H1 (cell line): Measurements from ENCODE around the gene SLIT3. TPM values are rescaled to one million over a fixed set of nuclear protein-coding genes. Genes with fewer than 3 reads are reported as not detected.

Source experiments
- CTCF ChIA-PET: fragments of 300-600 bp; sonication (Branson Sonifier 250); formaldehyde crosslinking; loops from one replicate; lab custom pipeline; 2021; ENCODE audit not compliant: partially characterized antibody; lab: Charles Lee
- POLR2A ChIA-PET: fragments of 300-600 bp; sonication (Branson Sonifier 250); formaldehyde crosslinking; loops from one replicate; lab custom pipeline; 2021; ENCODE audit warnings: inconsistent platforms; ENCODE audit not compliant: partially characterized antibody; lab: Charles Lee
- DNase-seq, 2 experiments: peaks; one replicate each; pipeline versions ENCODE4 v3.0.0 to v3.0.0-alpha.2; 2010 to 2022; ENCODE audit warnings: low spot score in 2 of 2, low read depth in 1 of 2, mixed read lengths in 1 of 2
- FAIRE-seq: peaks from 2 replicates; lab custom pipeline; 2011; peaks lifted over from hg19 to GRCh38; lab: Jason Lieb, UNC
- H2AFZ ChIP-seq: 2 replicates; pipeline ENCODE4 v1.8.1; 2012; ENCODE audit warnings: low read length, inconsistent platforms
- H2AK5ac ChIP-seq: 2 replicates; pipeline ENCODE4 v1.6.1; 2013; ENCODE audit warnings: low read depth, low read length
- H2BK120ac ChIP-seq: replicated peaks from 2 replicates; pipeline ENCODE3; 2013; ENCODE audit warnings: low read depth, low read length, inconsistent platforms
- H2BK12ac ChIP-seq: 2 replicates; pipeline ENCODE4 v1.6.1; 2013; ENCODE audit warnings: low read depth, low read length
- H2BK15ac ChIP-seq: 2 replicates; pipeline ENCODE4 v1.6.1; 2013; ENCODE audit warnings: low read length
- H2BK20ac ChIP-seq: 2 replicates; pipeline ENCODE4 v1.6.1; 2013; ENCODE audit warnings: low read length
- H2BK5ac ChIP-seq: 2 replicates; pipeline ENCODE4 v1.6.1; 2013; ENCODE audit warnings: low read depth, low read length
- H3K14ac ChIP-seq: 2 replicates; pipeline ENCODE4 v1.6.1; 2013; ENCODE audit warnings: inconsistent platforms; ENCODE audit not compliant: insufficient read length
- H3K18ac ChIP-seq: 2 replicates; pipeline ENCODE4 v1.6.1; 2013; ENCODE audit warnings: low read length; ENCODE audit errors: extremely low read depth
- H3K23ac ChIP-seq: 2 replicates; pipeline ENCODE4 v1.6.1; 2013; ENCODE audit warnings: inconsistent platforms; ENCODE audit not compliant: insufficient read length
- H3K23me2 ChIP-seq: 2 replicates; pipeline ENCODE4 v1.6.1; 2013; ENCODE audit warnings: low read depth, low read length
- H3K27ac ChIP-seq: 2 replicates; pipeline ENCODE4 v1.6.1; 2011; ENCODE audit warnings: low read depth, low read length, inconsistent platforms
- H3K27me3 ChIP-seq, 4 experiments: replicated peaks in 1 of 4; 1 replicate in 1 of 4; 2 replicates in 3 of 4; pipeline versions ENCODE4 v1.6.1 to v1.8.1; 2011 to 2013; ENCODE audit warnings: low read length in 3 of 4, mild to moderate bottlenecking in 3 of 4, inconsistent platforms in 2 of 4, mixed read lengths in 2 of 4, moderate library complexity in 1 of 4; ENCODE audit not compliant: control insufficient read depth in 3 of 4, insufficient read depth in 3 of 4; ENCODE audit errors: extremely low read depth in 1 of 4
- H3K36me3 ChIP-seq, 4 experiments: 2 replicates each; pipeline versions ENCODE4 v1.6.1 to v1.8.1; 2011 to 2013; ENCODE audit warnings: mild to moderate bottlenecking in 4 of 4, low read length in 3 of 4, moderate library complexity in 2 of 4, control low read depth in 1 of 4, inconsistent platforms in 1 of 4; ENCODE audit not compliant: insufficient read depth in 4 of 4, control insufficient read depth in 2 of 4
- H3K4ac ChIP-seq: replicated peaks from 2 replicates; pipeline ENCODE3; 2013; ENCODE audit warnings: low read length, low read depth, mixed read lengths, inconsistent platforms; ENCODE audit not compliant: insufficient read length
- H3K4me1 ChIP-seq, 4 experiments: replicated peaks in 1 of 4; 1 replicate in 1 of 4; 2 replicates in 3 of 4; pipeline versions ENCODE4 v1.6.1 to v1.8.1; 2011 to 2013; ENCODE audit warnings: low read length in 3 of 4, inconsistent platforms in 2 of 4, mixed read lengths in 1 of 4; ENCODE audit not compliant: insufficient read depth in 4 of 4, control insufficient read depth in 3 of 4
- H3K4me2 ChIP-seq, 2 experiments: 2 replicates each; pipeline versions ENCODE4 v1.6.1 to v1.8.1; 2011 to 2013; ENCODE audit warnings: low read depth in 2 of 2, low read length in 2 of 2, control low read depth in 1 of 2, inconsistent platforms in 1 of 2, mild to moderate bottlenecking in 1 of 2; ENCODE audit not compliant: insufficient read depth in 1 of 2
- H3K4me3 ChIP-seq, 4 experiments: fragments of 200-600, 300-600 bp in 1 of 4; sonication (generic), shearing (Covaris generic), sonication (Bioruptor Twin) in 1 of 4; 2 replicates each; pipeline versions ENCODE4 v1.5.1 to v1.8.1; 2011 to 2016; ENCODE audit warnings: low read length in 4 of 4, low read depth in 3 of 4, control low read depth in 2 of 4, inconsistent platforms in 2 of 4, mild to moderate bottlenecking in 2 of 4, mixed read lengths in 1 of 4, moderate library complexity in 1 of 4; ENCODE audit not compliant: insufficient read depth in 2 of 4; ENCODE audit errors: extremely low read depth in 1 of 4
- H3K56ac ChIP-seq: replicated peaks from 2 replicates; pipeline ENCODE3; 2013; ENCODE audit warnings: low read depth, mild to moderate bottlenecking, mixed read lengths, low read length, inconsistent platforms; ENCODE audit not compliant: insufficient read length
- H3K79me1 ChIP-seq: 2 replicates; pipeline ENCODE4 v1.6.1; 2013; ENCODE audit warnings: low read depth, low read length, control low read depth
- H3K79me2 ChIP-seq, 2 experiments: 2 replicates each; pipeline versions ENCODE4 v1.6.1 to v1.8.1; 2012 to 2013; ENCODE audit warnings: low read length in 2 of 2, mild to moderate bottlenecking in 2 of 2, inconsistent platforms in 1 of 2; ENCODE audit not compliant: insufficient read depth in 2 of 2, control insufficient read depth in 1 of 2
- H3K9ac ChIP-seq, 4 experiments: replicated peaks in 1 of 4; 1 replicate in 1 of 4; 2 replicates in 3 of 4; pipeline versions ENCODE4 v1.6.1 to v1.8.1; 2011 to 2013; ENCODE audit warnings: low read depth in 3 of 4, low read length in 3 of 4, control low read depth in 2 of 4, mild to moderate bottlenecking in 2 of 4, moderate library complexity in 2 of 4, inconsistent platforms in 1 of 4; ENCODE audit errors: extremely low read depth in 1 of 4
- H3K9me3 ChIP-seq, 2 experiments: 2 replicates each; pipeline versions ENCODE4 v1.6.1 to v1.8.1; 2012 to 2013; ENCODE audit warnings: mild to moderate bottlenecking in 2 of 2, moderate library complexity in 2 of 2, control low read depth in 1 of 2, inconsistent platforms in 1 of 2, low read depth in 1 of 2, low read length in 1 of 2, mixed read lengths in 1 of 2; ENCODE audit not compliant: insufficient read depth in 2 of 2
- H4K20me1 ChIP-seq, 2 experiments: replicated peaks in 1 of 2; 2 replicates each; pipeline versions ENCODE3 to v1.8.1; 2011 to 2013; ENCODE audit warnings: inconsistent platforms in 2 of 2, low read length in 2 of 2, mild to moderate bottlenecking in 1 of 2; ENCODE audit not compliant: insufficient read depth in 2 of 2, control insufficient read depth in 1 of 2
- H4K5ac ChIP-seq: 2 replicates; pipeline ENCODE4 v1.6.1; 2013; ENCODE audit warnings: low read length, low read depth, mixed read lengths, inconsistent platforms; ENCODE audit not compliant: insufficient read length
- H4K8ac ChIP-seq: 2 replicates; pipeline ENCODE4 v1.8.0; 2013; ENCODE audit warnings: mild to moderate bottlenecking, moderate library complexity, low read length, inconsistent platforms; ENCODE audit not compliant: insufficient read depth; ENCODE audit errors: extremely low read depth
- H4K91ac ChIP-seq: replicated peaks from 2 replicates; pipeline ENCODE3; 2013; ENCODE audit warnings: low read length, mixed read lengths, inconsistent platforms; ENCODE audit not compliant: insufficient read length
- BCL11A ChIP-seq, 2 experiments: IDR thresholded peaks; one replicate each; pipeline ENCODE4 v1.6.1; 2011; ENCODE audit warnings: low read depth in 2 of 2, low read length in 2 of 2, mild to moderate bottlenecking in 2 of 2
- BRCA1 ChIP-seq: IDR thresholded peaks from 2 replicates; pipeline ENCODE4 v1.6.1; 2012; ENCODE audit warnings: low read depth, low read length, improper control_type of control experiment
- CBX8 ChIP-seq: fragments of 300-800, 300-1000 bp; sonication (generic); IDR thresholded peaks from 2 replicates; pipeline ENCODE4 v1.7.1; 2016; ENCODE audit warnings: low read depth, low read length, borderline replicate concordance
- CTBP2 ChIP-seq: IDR thresholded peaks from 2 replicates; pipeline ENCODE4 v1.7.0; 2011; ENCODE audit warnings: borderline replicate concordance, mild to moderate bottlenecking, moderate library complexity, mixed read lengths, low read length; ENCODE audit not compliant: insufficient read depth, insufficient read length
- EP300 ChIP-seq, 2 experiments: IDR thresholded peaks; 1 replicate in 1 of 2; 2 replicates in 1 of 2; pipeline ENCODE4 v1.6.1; 2011 to 2012; ENCODE audit warnings: low read depth in 2 of 2, low read length in 2 of 2, mild to moderate bottlenecking in 2 of 2, borderline replicate concordance in 1 of 2, inconsistent platforms in 1 of 2, moderate library complexity in 1 of 2
- EZH2 ChIP-seq: fragments of 200-600 bp; sonication (generic); IDR thresholded peaks from 2 replicates; pipeline ENCODE4 v1.7.1; 2012; ENCODE audit warnings: low read depth, mild to moderate bottlenecking, moderate library complexity, low read length, inconsistent platforms; ENCODE audit not compliant: severe bottlenecking
- HDAC2 ChIP-seq, 2 experiments: fragments of 300-600 bp in 1 of 2; sonication (generic) in 1 of 2; IDR thresholded peaks; 2 replicates each; pipeline ENCODE4 v1.6.1; 2011 to 2012; ENCODE audit warnings: low read depth in 2 of 2, low read length in 2 of 2, mild to moderate bottlenecking in 2 of 2, moderate library complexity in 2 of 2, borderline replicate concordance in 1 of 2, inconsistent platforms in 1 of 2
- JUN ChIP-seq: IDR thresholded peaks from 2 replicates; pipeline ENCODE4 v1.6.1; 2011; ENCODE audit warnings: low read depth, mild to moderate bottlenecking, improper control_type of control experiment, low read length
- KDM4A ChIP-seq: IDR thresholded peaks from one replicate; pipeline ENCODE4 v1.7.1; 2012; ENCODE audit warnings: low read depth, mild to moderate bottlenecking, moderate library complexity, low read length, inconsistent platforms; ENCODE audit not compliant: severe bottlenecking
- RXRA ChIP-seq: IDR thresholded peaks from 2 replicates; pipeline ENCODE4 v1.6.1; 2011; ENCODE audit warnings: low read depth, mild to moderate bottlenecking, low read length, moderate library complexity; ENCODE audit not compliant: insufficient read depth
- SIX5 ChIP-seq: IDR thresholded peaks from 2 replicates; pipeline ENCODE4 v1.6.1; 2011; ENCODE audit warnings: mild to moderate bottlenecking, low read depth, low read length
- WGBS, 2 experiments: shearing (Covaris generic) in 1 of 2; methylation state at CpG; one replicate each; pipeline versions ENCODE4 v1.1.6 to v1.1.7; 2013 to 2015; ENCODE audit warnings: low lambda C conversion rate in 2 of 2, mixed read lengths in 2 of 2, inconsistent platforms in 1 of 2, low coverage in 1 of 2, missing lambda C conversion rate in 1 of 2; ENCODE audit not compliant: insufficient replicate concordance in 2 of 2, insufficient coverage in 1 of 2, insufficient read length in 1 of 2; ENCODE audit errors: extremely low coverage in 1 of 2, missing lambda C conversion rate in 1 of 2; 5-methylcytosine and 5-hydroxymethylcytosine counted together
- polyA plus RNA-seq, 7 experiments: library from polyadenylated mRNA; depleted of rRNA in 3 of 7; stranded (reverse) in 5 of 7; unstranded in 2 of 7; fragments of >200 nt in 5 of 7; fragments of 200-250 nt in 2 of 7; gene quantifications; 1 replicate in 5 of 7; 2 replicates in 1 of 7; 4 replicates in 1 of 7; pipeline versions ENCODE4 v1.2.1 to v1.2.3, GENCODE V29; 2011 to 2013; ENCODE audit warnings: missing spikeins in 2 of 7, mixed read lengths in 2 of 7
- total RNA-seq: library from RNA; stranded (reverse); fragmentation: NEBNext Ultra II Directional; extraction: Animal tissue kit (Norgen Biotek cat#: 25700); gene quantifications from 2 replicates; pipeline ENCODE4 v1.2.1, GENCODE V29; 2021
- TF ChIP-seq, protein P1 (sequence below): IDR thresholded peaks from 2 replicates; pipeline ENCODE4 v1.6.1; 2012; ENCODE audit warnings: low read length, inconsistent platforms

Gene SLIT3
- total and polyA plus RNA-seq, 2 of the 8 experiments (the other 6 are each of a cell fraction or from before 2014, with no cell fraction given): 1.1 to 1.2 TPM

GRCh38 chr5:169132302-169132660, 168.7 kb downstream of the SLIT3 start:
- no peak overlapping the region for H2AK5ac ChIP-seq
- no peak overlapping the region for H4K8ac ChIP-seq
- H3K18ac ChIP-seq: no peak overlapping the region
- H4K5ac ChIP-seq: no peak overlapping the region
- no peak for FAIRE-seq
- H3K36me3 ChIP-seq: no peaks in the 10 kb centered on the region
- H4K20me1 ChIP-seq: no peaks in the 10 kb centered on the region
- H3K23ac ChIP-seq: no peak overlapping the region
- no peak overlapping the region for H3K56ac ChIP-seq
- H3K4me2 ChIP-seq: no peak overlapping the region
- H3K4me3 ChIP-seq: no peak overlapping the region
- no peak overlapping the region for H2BK12ac ChIP-seq
- CTCF ChIA-PET: interaction anchor here (1.2 to 2.8 kb wide), 2 partner anchors 13 to 837 kb away, joined by 3 to 9 read pairs; no protein-coding TSS in a partner anchor
- no peak for DNase-seq
- no peaks in the 10 kb centered on the region for H3K79me2 ChIP-seq
- H2BK20ac ChIP-seq: no peak overlapping the region
- H3K9ac ChIP-seq: no peak overlapping the region
- POLR2A ChIA-PET: no interaction called here
- no peak overlapping the region for H3K27ac ChIP-seq
- 89% methylated on average over 1 of the region's 1 CpG; no CpG with 5 or more reads in 1 of the 2 experiments for WGBS, 2 experiments
- no peak overlapping the region for H2BK15ac ChIP-seq
- no peaks in the 10 kb centered on the region for H3K23me2 ChIP-seq
- H2BK120ac ChIP-seq: no peak overlapping the region
- no peaks in the 10 kb centered on the region for H3K79me1 ChIP-seq
- H3K9me3 ChIP-seq: no peaks in the 10 kb centered on the region
- H3K14ac ChIP-seq: no peak overlapping the region
- H2AFZ ChIP-seq: no peak overlapping the region
- H3K4ac ChIP-seq: no peak overlapping the region
- no peak overlapping the region for H2BK5ac ChIP-seq
- H3K27me3 ChIP-seq: no peaks in the 10 kb centered on the region; a peak in 2 of 7 replicates
- no peak overlapping the region for H4K91ac ChIP-seq
- peaks cover 0 to 3% (median 0%) of the 10 kb centered on the region in 4 experiments; a peak in 1 of 7 replicates for H3K4me1 ChIP-seq
- no peak for TF ChIP-seq JUN
- TF ChIP-seq, protein P1, sequence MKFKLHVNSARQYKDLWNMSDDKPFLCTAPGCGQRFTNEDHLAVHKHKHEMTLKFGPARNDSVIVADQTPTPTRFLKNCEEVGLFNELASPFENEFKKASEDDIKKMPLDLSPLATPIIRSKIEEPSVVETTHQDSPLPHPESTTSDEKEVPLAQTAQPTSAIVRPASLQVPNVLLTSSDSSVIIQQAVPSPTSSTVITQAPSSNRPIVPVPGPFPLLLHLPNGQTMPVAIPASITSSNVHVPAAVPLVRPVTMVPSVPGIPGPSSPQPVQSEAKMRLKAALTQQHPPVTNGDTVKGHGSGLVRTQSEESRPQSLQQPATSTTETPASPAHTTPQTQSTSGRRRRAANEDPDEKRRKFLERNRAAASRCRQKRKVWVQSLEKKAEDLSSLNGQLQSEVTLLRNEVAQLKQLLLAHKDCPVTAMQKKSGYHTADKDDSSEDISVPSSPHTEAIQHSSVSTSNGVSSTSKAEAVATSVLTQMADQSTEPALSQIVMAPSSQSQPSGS: no peak
- no peak for TF ChIP-seq SIX5
- TF ChIP-seq RXRA: no peak
- no peak for TF ChIP-seq CBX8
- no peak for TF ChIP-seq BRCA1
- TF ChIP-seq BCL11A (IDR thresholded peaks at IDR 0.05; ENCODE audit: low read depth in 2 of 2, low read length in 2 of 2): no peak
- no peak for TF ChIP-seq CTBP2
- TF ChIP-seq KDM4A: no peak
- no peak for TF ChIP-seq HDAC2 (IDR thresholded peaks at IDR 0.05; ENCODE audit: borderline replicate concordance in 1 of 2, low read depth in 2 of 2, low read length in 2 of 2)
- TF ChIP-seq EP300 (IDR thresholded peaks at IDR 0.05; ENCODE audit: borderline replicate concordance in 1 of 2, low read depth in 2 of 2, low read length in 2 of 2): no peak
- TF ChIP-seq EZH2: no peak
